K562 (cell line): ENCODE results near the gene HMG20B. TPM values are rescaled to one million over a fixed set of nuclear protein-coding genes. Genes with fewer than 3 reads are reported as not detected.

Experiments used
- ATF7 ChIP-seq: fragments of 450-650 bp; IDR thresholded peaks from 2 replicates; pipeline ENCODE4 v1.7.1; 2014; ENCODE audit warnings: mild to moderate bottlenecking, moderate library complexity
- CEBPB ChIP-seq: fragments of 450-650 bp; IDR thresholded peaks from 2 replicates; pipeline ENCODE4 v1.6.1; 2016; ENCODE audit warnings: missing genetic modification characterization, missing compliant biosample characterization
- KLF1 ChIP-seq: fragments of 450-650 bp; IDR thresholded peaks from 2 replicates; pipeline ENCODE4 v1.6.1; 2016; ENCODE audit warnings: missing genetic modification characterization, missing compliant biosample characterization
- NONO ChIP-seq, 2 experiments: fragments of 200-400 bp in 1 of 2; fragments of 450-650 bp in 1 of 2; formaldehyde crosslinking in 1 of 2; IDR thresholded peaks; 2 replicates each; pipeline ENCODE4 v1.6.1; 2017; ENCODE audit warnings: low read depth in 2 of 2, mild to moderate bottlenecking in 2 of 2, moderate library complexity in 2 of 2, low read length in 1 of 2
- PHB2 ChIP-seq: fragments of 450-650 bp; IDR thresholded peaks from 2 replicates; pipeline ENCODE4 v1.6.1; 2017; ENCODE audit warnings: low read depth
- SMC3 ChIP-seq: conservative IDR thresholded peaks from 2 replicates; pipeline ENCODE4 v1.6.1; 2011; ENCODE audit warnings: low read depth, low read length, improper control_type of control experiment; ENCODE audit not compliant: insufficient read depth
- TRIM28 ChIP-seq: fragments of 450-650 bp; IDR thresholded peaks from 2 replicates; pipeline ENCODE4 v1.6.1; 2017
- polyA plus RNA-seq, 8 experiments: library from polyadenylated mRNA; depleted of rRNA in 4 of 8; stranded (reverse) in 5 of 8; unstranded in 3 of 8; fragments of >200 nt; fragmentation: Nextera tagmentation in 2 of 8; fragmentation: Illumina TruSeq in 1 of 8; extraction: Ambion mirVana in 2 of 8; extraction: Trizol in 1 of 8; gene quantifications; 2 replicates each; pipeline versions ENCODE4 v1.2.1 to v1.2.3, GENCODE V29; 2011 to 2014; ENCODE audit warnings: inconsistent platforms in 1 of 8, missing spikeins in 1 of 8
- total RNA-seq, 7 experiments: library from RNA; depleted of rRNA in 6 of 7; stranded (reverse); fragments of >200 nt in 6 of 7; fragmentation: Illumina TruSeq in 2 of 7; extraction: Trizol in 2 of 7; gene quantifications; 2 replicates each; pipeline versions ENCODE4 v1.2.1 to v1.2.3, GENCODE V29; 2011 to 2021; ENCODE audit warnings: low replicate concordance in 1 of 7
- TF ChIP-seq, protein P1 (sequence below), 2 experiments: fragments of 450-650 bp in 1 of 2; sonication (generic) in 1 of 2; formaldehyde crosslinking in 1 of 2; IDR thresholded peaks; 2 replicates each; pipeline versions ENCODE4 v1.7.1 to v1.9.0; 2016 to 2022; ENCODE audit warnings: inconsistent platforms in 1 of 2, mild to moderate bottlenecking in 1 of 2, missing genetic modification reagents in 1 of 2
- TF ChIP-seq, protein P2 (sequence below): sonication (generic); formaldehyde crosslinking; IDR thresholded peaks from 2 replicates; pipeline ENCODE4 v1.8.0; 2022; ENCODE audit warnings: missing genetic modification reagents, mild to moderate bottlenecking, borderline replicate concordance
- TF ChIP-seq, protein P3 (sequence below): fragments of 450-650 bp; IDR thresholded peaks from 2 replicates; pipeline ENCODE4 v1.6.1; 2017; ENCODE audit warnings: antibody characterized with exemption, mild to moderate bottlenecking
- TF ChIP-seq, protein P4 (sequence below): sonication (generic); formaldehyde crosslinking; IDR thresholded peaks from 2 replicates; pipeline ENCODE4 v1.8.0; 2022; ENCODE audit warnings: mild to moderate bottlenecking, missing genetic modification reagents

The HMG20B gene
- total and polyA plus RNA-seq, 9 of the 15 experiments (the other 6 are each of a cell fraction or from before 2014, with no cell fraction given), result 0.35 to 172 (median 38.6) TPM

DNA sequence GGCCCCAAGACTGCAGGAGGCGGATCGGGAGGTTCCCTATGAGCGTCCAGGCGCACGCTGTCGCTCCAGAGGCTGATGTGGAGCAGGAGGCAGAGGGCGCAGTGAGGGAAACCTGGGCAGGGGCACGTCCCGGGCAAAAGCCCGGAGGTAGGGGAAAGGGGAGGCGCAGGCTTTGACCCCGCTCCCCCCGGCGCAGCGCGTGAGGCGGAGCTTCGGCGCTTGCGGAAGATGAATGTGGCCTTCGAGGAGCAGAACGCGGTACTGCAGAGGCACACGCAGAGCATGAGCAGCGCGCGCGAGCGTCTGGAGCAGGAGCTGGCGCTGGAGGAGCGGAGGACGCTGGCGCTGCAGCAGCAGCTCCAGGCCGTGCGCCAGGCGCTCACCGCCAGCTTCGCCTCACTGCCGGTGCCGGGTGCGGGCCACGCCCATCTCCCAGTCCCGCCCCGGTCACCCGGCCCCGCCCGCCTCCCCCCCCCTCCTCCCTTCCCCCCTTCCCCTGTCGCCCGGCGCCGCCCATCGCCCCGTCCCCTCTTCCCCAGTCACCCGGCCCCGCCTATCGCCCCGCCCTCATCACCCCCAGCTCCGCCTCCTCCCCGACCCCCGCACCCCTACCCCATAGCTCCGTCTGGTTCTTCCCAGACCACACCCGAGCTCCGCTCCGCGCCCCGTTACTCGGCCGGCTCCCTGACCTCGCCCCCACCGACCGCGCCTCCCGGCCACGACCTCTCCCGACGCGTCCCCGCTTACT is 4.1 kb downstream of the HMG20B start (continued):
- TF ChIP-seq, protein P1, sequence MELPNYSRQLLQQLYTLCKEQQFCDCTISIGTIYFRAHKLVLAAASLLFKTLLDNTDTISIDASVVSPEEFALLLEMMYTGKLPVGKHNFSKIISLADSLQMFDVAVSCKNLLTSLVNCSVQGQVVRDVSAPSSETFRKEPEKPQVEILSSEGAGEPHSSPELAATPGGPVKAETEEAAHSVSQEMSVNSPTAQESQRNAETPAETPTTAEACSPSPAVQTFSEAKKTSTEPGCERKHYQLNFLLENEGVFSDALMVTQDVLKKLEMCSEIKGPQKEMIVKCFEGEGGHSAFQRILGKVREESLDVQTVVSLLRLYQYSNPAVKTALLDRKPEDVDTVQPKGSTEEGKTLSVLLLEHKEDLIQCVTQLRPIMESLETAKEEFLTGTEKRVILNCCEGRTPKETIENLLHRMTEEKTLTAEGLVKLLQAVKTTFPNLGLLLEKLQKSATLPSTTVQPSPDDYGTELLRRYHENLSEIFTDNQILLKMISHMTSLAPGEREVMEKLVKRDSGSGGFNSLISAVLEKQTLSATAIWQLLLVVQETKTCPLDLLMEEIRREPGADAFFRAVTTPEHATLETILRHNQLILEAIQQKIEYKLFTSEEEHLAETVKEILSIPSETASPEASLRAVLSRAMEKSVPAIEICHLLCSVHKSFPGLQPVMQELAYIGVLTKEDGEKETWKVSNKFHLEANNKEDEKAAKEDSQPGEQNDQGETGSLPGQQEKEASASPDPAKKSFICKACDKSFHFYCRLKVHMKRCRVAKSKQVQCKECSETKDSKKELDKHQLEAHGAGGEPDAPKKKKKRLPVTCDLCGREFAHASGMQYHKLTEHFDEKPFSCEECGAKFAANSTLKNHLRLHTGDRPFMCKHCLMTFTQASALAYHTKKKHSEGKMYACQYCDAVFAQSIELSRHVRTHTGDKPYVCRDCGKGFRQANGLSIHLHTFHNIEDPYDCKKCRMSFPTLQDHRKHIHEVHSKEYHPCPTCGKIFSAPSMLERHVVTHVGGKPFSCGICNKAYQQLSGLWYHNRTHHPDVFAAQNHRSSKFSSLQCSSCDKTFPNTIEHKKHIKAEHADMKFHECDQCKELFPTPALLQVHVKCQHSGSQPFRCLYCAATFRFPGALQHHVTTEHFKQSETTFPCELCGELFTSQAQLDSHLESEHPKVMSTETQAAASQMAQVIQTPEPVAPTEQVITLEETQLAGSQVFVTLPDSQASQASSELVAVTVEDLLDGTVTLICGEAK (IDR thresholded peaks at IDR 0.05), result no peak
- TF ChIP-seq, protein P1 (CRISPR knock-in tag; IDR thresholded peaks at IDR 0.05), result no peak
- TF ChIP-seq SMC3, result no peak
- TF ChIP-seq, protein P2, sequence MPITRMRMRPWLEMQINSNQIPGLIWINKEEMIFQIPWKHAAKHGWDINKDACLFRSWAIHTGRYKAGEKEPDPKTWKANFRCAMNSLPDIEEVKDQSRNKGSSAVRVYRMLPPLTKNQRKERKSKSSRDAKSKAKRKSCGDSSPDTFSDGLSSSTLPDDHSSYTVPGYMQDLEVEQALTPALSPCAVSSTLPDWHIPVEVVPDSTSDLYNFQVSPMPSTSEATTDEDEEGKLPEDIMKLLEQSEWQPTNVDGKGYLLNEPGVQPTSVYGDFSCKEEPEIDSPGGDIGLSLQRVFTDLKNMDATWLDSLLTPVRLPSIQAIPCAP, result no peak
- TF ChIP-seq, protein P3, sequence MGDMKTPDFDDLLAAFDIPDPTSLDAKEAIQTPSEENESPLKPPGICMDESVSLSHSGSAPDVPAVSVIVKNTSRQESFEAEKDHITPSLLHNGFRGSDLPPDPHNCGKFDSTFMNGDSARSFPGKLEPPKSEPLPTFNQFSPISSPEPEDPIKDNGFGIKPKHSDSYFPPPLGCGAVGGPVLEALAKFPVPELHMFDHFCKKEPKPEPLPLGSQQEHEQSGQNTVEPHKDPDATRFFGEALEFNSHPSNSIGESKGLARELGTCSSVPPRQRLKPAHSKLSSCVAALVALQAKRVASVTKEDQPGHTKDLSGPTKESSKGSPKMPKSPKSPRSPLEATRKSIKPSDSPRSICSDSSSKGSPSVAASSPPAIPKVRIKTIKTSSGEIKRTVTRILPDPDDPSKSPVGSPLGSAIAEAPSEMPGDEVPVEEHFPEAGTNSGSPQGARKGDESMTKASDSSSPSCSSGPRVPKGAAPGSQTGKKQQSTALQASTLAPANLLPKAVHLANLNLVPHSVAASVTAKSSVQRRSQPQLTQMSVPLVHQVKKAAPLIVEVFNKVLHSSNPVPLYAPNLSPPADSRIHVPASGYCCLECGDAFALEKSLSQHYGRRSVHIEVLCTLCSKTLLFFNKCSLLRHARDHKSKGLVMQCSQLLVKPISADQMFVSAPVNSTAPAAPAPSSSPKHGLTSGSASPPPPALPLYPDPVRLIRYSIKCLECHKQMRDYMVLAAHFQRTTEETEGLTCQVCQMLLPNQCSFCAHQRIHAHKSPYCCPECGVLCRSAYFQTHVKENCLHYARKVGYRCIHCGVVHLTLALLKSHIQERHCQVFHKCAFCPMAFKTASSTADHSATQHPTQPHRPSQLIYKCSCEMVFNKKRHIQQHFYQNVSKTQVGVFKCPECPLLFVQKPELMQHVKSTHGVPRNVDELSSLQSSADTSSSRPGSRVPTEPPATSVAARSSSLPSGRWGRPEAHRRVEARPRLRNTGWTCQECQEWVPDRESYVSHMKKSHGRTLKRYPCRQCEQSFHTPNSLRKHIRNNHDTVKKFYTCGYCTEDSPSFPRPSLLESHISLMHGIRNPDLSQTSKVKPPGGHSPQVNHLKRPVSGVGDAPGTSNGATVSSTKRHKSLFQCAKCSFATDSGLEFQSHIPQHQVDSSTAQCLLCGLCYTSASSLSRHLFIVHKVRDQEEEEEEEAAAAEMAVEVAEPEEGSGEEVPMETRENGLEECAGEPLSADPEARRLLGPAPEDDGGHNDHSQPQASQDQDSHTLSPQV, result no peak
- no peak for TF ChIP-seq PHB2
- no peak for TF ChIP-seq TRIM28
- no peak for TF ChIP-seq ATF7
- no peak for TF ChIP-seq CEBPB
- TF ChIP-seq, protein P4, sequence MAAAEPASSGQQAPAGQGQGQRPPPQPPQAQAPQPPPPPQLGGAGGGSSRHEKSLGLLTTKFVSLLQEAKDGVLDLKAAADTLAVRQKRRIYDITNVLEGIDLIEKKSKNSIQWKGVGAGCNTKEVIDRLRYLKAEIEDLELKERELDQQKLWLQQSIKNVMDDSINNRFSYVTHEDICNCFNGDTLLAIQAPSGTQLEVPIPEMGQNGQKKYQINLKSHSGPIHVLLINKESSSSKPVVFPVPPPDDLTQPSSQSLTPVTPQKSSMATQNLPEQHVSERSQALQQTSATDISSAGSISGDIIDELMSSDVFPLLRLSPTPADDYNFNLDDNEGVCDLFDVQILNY (CRISPR knock-in tag), result no peak
- no peak for TF ChIP-seq NONO (IDR thresholded peaks at IDR 0.05; ENCODE audit: low read depth in 2 of 2, low read length in 1 of 2)
- no peak for TF ChIP-seq KLF1 (tag)
